IMR-90 (cell line): ENCODE results near the gene ZNFX1. TPM values are rescaled to one million over a fixed set of nuclear protein-coding genes. Genes with fewer than 3 reads are reported as not detected.

Experiments used
- ATAC-seq: fragments of 200-7000 bp; cut with Tn5 transposase; 2 replicates; pipeline ENCODE4 v1.9.1; 2020; ENCODE audit warnings: low read depth, mild to moderate bottlenecking, moderate library complexity
- BruUV-seq: library from RNA; stranded (reverse); fragments of 400-500 nt; replicated peaks from 2 replicates; lab custom pipeline; 2021; lab: Mats Ljungman, UMichigan
- CTCF ChIA-PET: fragments of 300-600 bp; formaldehyde crosslinking; extraction: SDS; loops from one replicate; lab custom pipeline; 2021; ENCODE audit warnings: antibody characterized with exemption; lab: Yijun Ruan, JAX
- POLR2A ChIA-PET: fragments of 300-600 bp; sonication (Branson Sonifier 250); formaldehyde crosslinking; loops from one replicate; lab custom pipeline; 2022; ENCODE audit warnings: antibody characterized with exemption; ENCODE audit not compliant: unreplicated experiment; lab: Charles Lee
- DNase-seq: peaks from one replicate; pipeline ENCODE4 v3.0.0; 2013
- H2AFZ ChIP-seq: replicated peaks from 2 replicates; pipeline ENCODE3; 2013; ENCODE audit warnings: low read length, mild to moderate bottlenecking; ENCODE audit not compliant: poor library complexity
- H2AK5ac ChIP-seq: 2 replicates; pipeline ENCODE4 v1.6.1; 2013; ENCODE audit warnings: low read depth, low read length, inconsistent platforms
- H2AK9ac ChIP-seq: replicated peaks from 2 replicates; pipeline ENCODE3; 2013; ENCODE audit warnings: mild to moderate bottlenecking, low read depth, low read length, moderate library complexity; ENCODE audit not compliant: poor library complexity
- H2BK120ac ChIP-seq: 2 replicates; pipeline ENCODE4 v1.6.1; 2013; ENCODE audit warnings: low read depth, low read length, inconsistent platforms
- H2BK15ac ChIP-seq: 3 replicates; pipeline ENCODE4 v1.6.1; 2013; ENCODE audit warnings: low read depth, low read length, inconsistent platforms
- H2BK20ac ChIP-seq: 2 replicates; pipeline ENCODE4 v1.6.1; 2013; ENCODE audit warnings: low read depth, mild to moderate bottlenecking, inconsistent platforms, low read length, moderate library complexity
- H2BK5ac ChIP-seq: 2 replicates; pipeline ENCODE4 v1.6.1; 2013; ENCODE audit warnings: mild to moderate bottlenecking, low read depth, low read length, inconsistent platforms; ENCODE audit not compliant: poor library complexity, severe bottlenecking
- H3K14ac ChIP-seq: replicated peaks from 2 replicates; pipeline ENCODE4 v1.6.1; 2013; ENCODE audit warnings: low read depth, low read length, inconsistent platforms
- H3K18ac ChIP-seq: 2 replicates; pipeline ENCODE4 v1.6.1; 2013; ENCODE audit warnings: low read depth, low read length, control low read depth
- H3K23ac ChIP-seq: 2 replicates; pipeline ENCODE4 v1.6.1; 2013; ENCODE audit warnings: low read depth, low read length, inconsistent platforms
- H3K27ac ChIP-seq: 2 replicates; pipeline ENCODE4 v1.5.1; 2013; ENCODE audit warnings: mild to moderate bottlenecking, control low read depth, low read length; ENCODE audit not compliant: insufficient read depth
- H3K27me3 ChIP-seq: 2 replicates; pipeline ENCODE4 v1.6.1; 2013; ENCODE audit warnings: low read length; ENCODE audit not compliant: control insufficient read depth, insufficient read depth
- H3K36me3 ChIP-seq: 2 replicates; pipeline ENCODE4 v1.6.1; 2013; ENCODE audit warnings: low read length, mixed read lengths; ENCODE audit not compliant: control insufficient read depth, insufficient read depth
- H3K4ac ChIP-seq: 2 replicates; pipeline ENCODE4 v1.6.1; 2013; ENCODE audit warnings: low read depth, low read length, inconsistent platforms
- H3K4me1 ChIP-seq: 2 replicates; pipeline ENCODE4 v1.6.1; 2013; ENCODE audit warnings: low read length, mixed read lengths; ENCODE audit not compliant: control insufficient read depth, insufficient read depth
- H3K4me2 ChIP-seq: 2 replicates; pipeline ENCODE4 v1.6.1; 2013; ENCODE audit warnings: low read depth, mild to moderate bottlenecking, control low read depth, low read length, moderate library complexity
- H3K4me3 ChIP-seq: 2 replicates; pipeline ENCODE4 v1.5.1; 2013; ENCODE audit warnings: low read depth, mild to moderate bottlenecking, control low read depth, low read length, moderate library complexity; ENCODE audit not compliant: insufficient read depth
- H3K56ac ChIP-seq: 2 replicates; pipeline ENCODE4 v1.6.1; 2013; ENCODE audit warnings: low read length, inconsistent platforms; ENCODE audit not compliant: insufficient read depth; ENCODE audit errors: extremely low read depth
- H3K79me1 ChIP-seq, 2 experiments: 2 replicates each; pipeline ENCODE4 v1.6.1; 2013; ENCODE audit warnings: low read length in 2 of 2, inconsistent platforms in 1 of 2, low read depth in 1 of 2
- H3K9ac ChIP-seq: 2 replicates; pipeline ENCODE4 v1.6.1; 2013; ENCODE audit warnings: low read depth, low read length, control low read depth
- H3K9me1 ChIP-seq: 2 replicates; pipeline ENCODE4 v1.6.1; 2013; ENCODE audit warnings: low read length, inconsistent platforms; ENCODE audit not compliant: insufficient read depth
- H3K9me3 ChIP-seq: 2 replicates; pipeline ENCODE4 v1.6.1; 2013; ENCODE audit warnings: low read length; ENCODE audit not compliant: control insufficient read depth, insufficient read depth
- H4K20me1 ChIP-seq: 2 replicates; pipeline ENCODE4 v1.6.1; 2013; ENCODE audit warnings: low read length, inconsistent platforms; ENCODE audit not compliant: insufficient read depth
- H4K5ac ChIP-seq: 2 replicates; pipeline ENCODE4 v1.6.1; 2013; ENCODE audit warnings: mild to moderate bottlenecking, low read depth, low read length, control low read depth
- H4K8ac ChIP-seq, 2 experiments: 2 replicates each; pipeline ENCODE4 v1.6.1; 2013; ENCODE audit warnings: low read depth in 2 of 2, low read length in 2 of 2, control low read depth in 1 of 2, inconsistent platforms in 1 of 2
- H4K91ac ChIP-seq: 2 replicates; pipeline ENCODE4 v1.6.1; 2013; ENCODE audit warnings: low read depth, low read length, inconsistent platforms; ENCODE audit not compliant: insufficient read depth
- RCOR1 ChIP-seq: IDR thresholded peaks from 2 replicates; pipeline ENCODE4 v1.6.1; 2012; ENCODE audit warnings: mild to moderate bottlenecking, low read length, improper control_type of control experiment; ENCODE audit not compliant: insufficient replicate concordance
- WGBS, 2 experiments: methylation state at CpG; one replicate each; pipeline versions ENCODE4 v1.1.5 to v1.1.7; 2013; ENCODE audit warnings: missing lambda C conversion rate in 2 of 2; ENCODE audit not compliant: insufficient read length in 1 of 2; ENCODE audit errors: extremely low coverage in 2 of 2; 5-methylcytosine and 5-hydroxymethylcytosine counted together
- dilution Hi-C: fragments of 300-500 bp; cut with HindIII; formaldehyde crosslinking; loops from one replicate; pipeline ENCODE4 v1.14.3; 2018; ENCODE audit warnings: low sequenced_read_pairs; ENCODE audit not compliant: unreplicated experiment
- in situ Hi-C: fragments of 300-500 bp; cut with MboI; formaldehyde crosslinking; loops from 3 replicates; pipeline ENCODE4 v1.14.3; 2019; ENCODE audit warnings: low sequenced_read_pairs, inconsistent platforms, mixed read lengths
- intact Hi-C: fragments of 100-400 bp; cut with micrococcal nuclease; formaldehyde crosslinking; loops from 2 replicates; pipeline ENCODE4 v1.10.0; 2022
- polyA plus RNA-seq, 3 experiments: library from polyadenylated mRNA; depleted of rRNA; stranded (reverse); fragments of >200 nt; gene quantifications; 2 replicates each; pipeline ENCODE4 v1.2.3, GENCODE V29; 2012; ENCODE audit warnings: low replicate concordance in 1 of 3
- total RNA-seq: library from RNA; depleted of rRNA; stranded (reverse); fragments of >200 nt; gene quantifications from 2 replicates; pipeline ENCODE4 v1.2.3, GENCODE V29; 2012
- TF ChIP-seq, protein P1 (sequence below): fragments of 150-350 bp; IDR thresholded peaks from 2 replicates; pipeline ENCODE4 v1.6.1; 2016; ENCODE audit warnings: low read depth, mild to moderate bottlenecking, low read length, moderate library complexity, borderline replicate concordance

ZNFX1 gene
- total and polyA plus RNA-seq, 2 of the 4 experiments (the other 2 are of a cell fraction): 10.9 to 60.9 TPM

DNA sequence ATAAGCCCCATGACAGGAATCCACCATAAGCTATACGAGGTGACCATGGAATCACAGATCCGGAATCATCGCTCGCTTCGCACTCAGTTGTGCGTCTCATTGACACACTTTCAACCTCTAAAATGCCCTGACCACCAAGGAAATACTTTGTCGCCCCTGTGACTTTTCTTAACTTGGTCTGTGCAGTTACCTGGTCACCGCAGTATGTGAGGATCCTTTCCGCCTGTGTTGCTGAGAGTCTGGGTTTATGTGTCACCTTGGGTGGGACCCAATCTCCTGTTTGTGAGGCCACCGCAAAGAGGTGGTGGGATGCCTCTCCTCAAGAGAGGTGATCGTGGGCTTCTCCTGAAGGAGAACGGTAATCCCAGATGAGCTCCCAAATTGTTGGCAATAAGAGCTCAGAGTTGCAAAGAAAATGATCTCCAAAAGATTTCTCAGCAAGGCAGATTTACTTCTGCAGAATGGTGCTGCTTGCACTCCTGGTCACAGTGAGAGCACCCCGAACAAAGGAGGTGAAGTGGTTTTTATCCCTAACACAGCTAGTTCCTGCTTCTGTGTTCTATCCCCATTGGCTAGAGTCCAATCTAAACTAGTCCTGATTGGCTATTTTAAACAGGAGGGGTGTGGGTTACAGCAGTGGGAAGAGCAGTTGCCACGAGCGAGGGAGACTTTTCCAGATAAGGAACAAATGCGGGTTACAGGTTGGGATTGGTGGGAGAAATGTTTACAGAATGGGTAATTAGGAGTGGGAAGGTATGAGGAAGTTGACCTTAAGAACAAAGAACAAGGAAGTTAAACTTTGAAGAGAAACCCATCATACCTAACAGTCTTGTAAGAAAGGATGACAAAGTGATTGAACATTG is 9.1 kb upstream of the ZNFX1 start:
- Histone ChIP-seq H3K27ac (no peak overlapping the region), H4K20me1 (peaks cover 98% of the 10 kb centered on the region), H3K4me2 (no peak overlapping the region), H2AK5ac (no peak overlapping the region), H3K18ac (no peak overlapping the region), H4K8ac (no peak overlapping the region), H3K4ac (no peak overlapping the region), H3K4me3 (no peak overlapping the region), H3K9me1 (peaks cover 18% of the 10 kb centered on the region), H3K79me1 (peaks cover 34 to 83% of the 10 kb centered on the region in 2 experiments), H4K5ac (no peak overlapping the region), H2BK120ac (no peak overlapping the region), H3K23ac (no peak overlapping the region), H2BK15ac (no peak overlapping the region), H2BK5ac (peak overlapping the region; percentile 79), H3K27me3 (no peaks in the 10 kb centered on the region), H3K9ac (no peak overlapping the region), H2AFZ (no peak overlapping the region), H3K56ac (no peak overlapping the region), H3K9me3 (peaks cover 18% of the 10 kb centered on the region), H3K14ac (no peak overlapping the region), H3K4me1 (peaks cover 11% of the 10 kb centered on the region), H3K36me3 (peaks cover 88% of the 10 kb centered on the region), H2BK20ac (no peak overlapping the region), H2AK9ac (no peak overlapping the region), H4K91ac (no peak overlapping the region)
- 96% methylated on average over 5 of the region's 16 CpGs; no CpG with 5 or more reads in 1 of the 2 experiments for WGBS, 2 experiments
- intact Hi-C loops: no loop called here
- in situ Hi-C loops: no loop called here
- ATAC-seq: no peak
- dilution Hi-C loops: no loop called here
- CTCF ChIA-PET: interaction anchor here (0.9 kb wide), 1 partner anchor 11 kb away, joined by 5 read pairs; no protein-coding TSS in a partner anchor
- TF ChIP-seq RCOR1: peak; percentile 40
- TF ChIP-seq, protein P1, sequence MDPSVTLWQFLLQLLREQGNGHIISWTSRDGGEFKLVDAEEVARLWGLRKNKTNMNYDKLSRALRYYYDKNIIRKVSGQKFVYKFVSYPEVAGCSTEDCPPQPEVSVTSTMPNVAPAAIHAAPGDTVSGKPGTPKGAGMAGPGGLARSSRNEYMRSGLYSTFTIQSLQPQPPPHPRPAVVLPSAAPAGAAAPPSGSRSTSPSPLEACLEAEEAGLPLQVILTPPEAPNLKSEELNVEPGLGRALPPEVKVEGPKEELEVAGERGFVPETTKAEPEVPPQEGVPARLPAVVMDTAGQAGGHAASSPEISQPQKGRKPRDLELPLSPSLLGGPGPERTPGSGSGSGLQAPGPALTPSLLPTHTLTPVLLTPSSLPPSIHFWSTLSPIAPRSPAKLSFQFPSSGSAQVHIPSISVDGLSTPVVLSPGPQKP: no peak
- DNase-seq: peak; percentile 36
- POLR2A ChIA-PET: no interaction called here
- no TSS peak for BruUV-seq
